ENCODE measurements around the gene STIMATE.

Gene STIMATE

GRCh38 chr3:52841211-52841980 is 56.0 kb downstream of the STIMATE start:
- Histone ChIP-seq H3K36me3 (ENCODE audit: control insufficient read depth, low read length) (no peaks in the 10 kb centered on the region), H3F3A (ENCODE audit: control insufficient read depth, insufficient read depth) (no peaks in the 10 kb centered on the region), H4K20me1 (ENCODE audit: control insufficient read depth, insufficient read depth, low read depth, low read length) (no peaks in the 10 kb centered on the region), H3K27ac (ENCODE audit: low read depth, low read length) (no peak overlapping the region), H3K9me3 (ENCODE audit: control insufficient read depth, insufficient read depth, low read length) (no peaks in the 10 kb centered on the region), H3K4me1 (ENCODE audit: control insufficient read depth, low read length) (no peaks in the 10 kb centered on the region), H3K4me2 (ENCODE audit: low read length) (no peak overlapping the region), H3K27me3 (ENCODE audit: control insufficient read depth, low read length) (no peaks in the 10 kb centered on the region), H3K9me2 (replicated peaks; ENCODE audit: control insufficient read depth, low read length) (no peaks in the 10 kb centered on the region), H3K4me3 (ENCODE audit: low read length) (no peak overlapping the region), H3K79me2 (ENCODE audit: control insufficient read depth, low read length) (no peaks in the 10 kb centered on the region)
- TF ChIP-seq CTCF (IDR thresholded peaks at IDR 0.05; ENCODE audit: low read depth, low read length, poor library complexity, severe bottlenecking) (no peak), EZH2phosphoT487 (IDR thresholded peaks at IDR 0.05; ENCODE audit: borderline replicate concordance, low read length) (no peak)

- H3K4me1 ChIP-seq (ENCODE audit: control insufficient read depth, low read length) = no peaks in the 10 kb centered on the region
- no peaks in the 10 kb centered on the region for H3K9me2 ChIP-seq (replicated peaks; ENCODE audit: control insufficient read depth, low read length)
- H4K20me1 ChIP-seq (ENCODE audit: control insufficient read depth, insufficient read depth, low read depth, low read length) = no peaks in the 10 kb centered on the region
- no peaks in the 10 kb centered on the region for H3K27me3 ChIP-seq (ENCODE audit: control insufficient read depth, low read length)
- H3F3A ChIP-seq (ENCODE audit: control insufficient read depth, insufficient read depth) = no peaks in the 10 kb centered on the region
- H3K27ac ChIP-seq (ENCODE audit: low read depth, low read length) = no peak overlapping the region
- H3K36me3 ChIP-seq (ENCODE audit: control insufficient read depth, low read length) = no peaks in the 10 kb centered on the region
- no peaks in the 10 kb centered on the region for H3K9me3 ChIP-seq (ENCODE audit: control insufficient read depth, insufficient read depth, low read length)
- H3K4me3 ChIP-seq (ENCODE audit: low read length) = no peak overlapping the region
- TF ChIP-seq EZH2phosphoT487 (IDR thresholded peaks at IDR 0.05; ENCODE audit: borderline replicate concordance, low read length) (no peak), CTCF (IDR thresholded peaks at IDR 0.05; ENCODE audit: low read depth, low read length, poor library complexity, severe bottlenecking) (no peak)
- H3K79me2 ChIP-seq (ENCODE audit: control insufficient read depth, low read length) = no peaks in the 10 kb centered on the region
- H3K4me2 ChIP-seq (ENCODE audit: low read length) = no peak overlapping the region
Measured at GRCh38 chr3:52839892-52840545, 57.3 kb downstream of the STIMATE start.

GRCh38 chr3:52839268-52839575 is 58.1 kb downstream of the STIMATE start:
- Histone ChIP-seq H3K79me2 (ENCODE audit: control insufficient read depth, low read length) (no peaks in the 10 kb centered on the region), H3K9me3 (ENCODE audit: control insufficient read depth, insufficient read depth, low read length) (no peaks in the 10 kb centered on the region), H3K9me2 (replicated peaks; ENCODE audit: control insufficient read depth, low read length) (no peaks in the 10 kb centered on the region), H3F3A (ENCODE audit: control insufficient read depth, insufficient read depth) (no peaks in the 10 kb centered on the region), H3K27me3 (ENCODE audit: control insufficient read depth, low read length) (no peaks in the 10 kb centered on the region), H3K27ac (ENCODE audit: low read depth, low read length) (no peak overlapping the region), H4K20me1 (ENCODE audit: control insufficient read depth, insufficient read depth, low read depth, low read length) (no peaks in the 10 kb centered on the region), H3K4me3 (ENCODE audit: low read length) (no peak overlapping the region), H3K4me1 (ENCODE audit: control insufficient read depth, low read length) (no peaks in the 10 kb centered on the region), H3K36me3 (ENCODE audit: control insufficient read depth, low read length) (no peaks in the 10 kb centered on the region), H3K4me2 (ENCODE audit: low read length) (no peak overlapping the region)
- no peak for TF ChIP-seq EZH2phosphoT487 (IDR thresholded peaks at IDR 0.05; ENCODE audit: borderline replicate concordance, low read length)
- TF ChIP-seq CTCF (IDR thresholded peaks at IDR 0.05; ENCODE audit: low read depth, low read length, poor library complexity, severe bottlenecking) = no peak
